Smooth muscle cell (in vitro differentiated cells): ENCODE results near the gene SOCS7. TPM values are rescaled to one million over a fixed set of nuclear protein-coding genes. Genes with fewer than 3 reads are reported as not detected.
A peak's percentile ranks its signal among the peaks of the same experiment; 100 is the strongest.

Source experiments
- DNase-seq: peaks from one replicate; lab custom pipeline; 2025; ENCODE audit not compliant: unreplicated experiment; lab: John Stamatoyannopoulos, UW
- H2AFZ ChIP-seq: fragments of 200-600 bp; sonication (generic); 2 replicates; pipeline ENCODE4 v1.6.0; 2016; ENCODE audit warnings: antibody characterized with exemption, low read depth, mild to moderate bottlenecking
- H3F3A ChIP-seq: fragments of 200-600 bp; sonication (generic); 2 replicates; pipeline ENCODE4 v1.6.0; 2017; ENCODE audit warnings: antibody characterized with exemption, low read depth
- H3K27ac ChIP-seq: fragments of 200-600 bp; sonication (generic); 2 replicates; pipeline ENCODE4 v1.5.1; 2016; ENCODE audit warnings: low read depth, mild to moderate bottlenecking
- H3K27me3 ChIP-seq: fragments of 200-600 bp; sonication (generic); 2 replicates; pipeline ENCODE4 v1.6.1; 2016; ENCODE audit warnings: low read depth, mild to moderate bottlenecking
- H3K36me3 ChIP-seq: fragments of 200-600 bp; sonication (generic); 2 replicates; pipeline ENCODE4 v1.5.1; 2016; ENCODE audit warnings: low read depth
- H3K4me1 ChIP-seq: fragments of 200-600 bp; sonication (generic); 2 replicates; pipeline ENCODE4 v1.5.1; 2016; ENCODE audit warnings: low read depth
- H3K4me2 ChIP-seq: fragments of 200-600 bp; sonication (generic); 2 replicates; pipeline ENCODE4 v1.6.0; 2016; ENCODE audit warnings: mild to moderate bottlenecking
- H3K4me3 ChIP-seq: fragments of 200-600 bp; sonication (generic); 2 replicates; pipeline ENCODE4 v1.5.1; 2016; ENCODE audit warnings: mild to moderate bottlenecking
- H3K79me2 ChIP-seq: fragments of 200-600 bp; sonication (generic); 2 replicates; pipeline ENCODE4 v1.6.0; 2016; ENCODE audit warnings: low read depth, mild to moderate bottlenecking
- H3K9ac ChIP-seq: fragments of 200-600 bp; sonication (generic); 2 replicates; pipeline ENCODE4 v1.6.0; 2016; ENCODE audit warnings: low read depth
- H3K9me3 ChIP-seq: fragments of 200-600 bp; sonication (generic); replicated peaks from 2 replicates; pipeline ENCODE4 v1.5.1; 2016; ENCODE audit warnings: low read depth
- H4K20me1 ChIP-seq: fragments of 200-600 bp; sonication (generic); 2 replicates; pipeline ENCODE4 v1.6.0; 2016; ENCODE audit warnings: low read depth
- WGBS: methylation state at CpG from one replicate; pipeline ENCODE4 v1.1.7; 2016; ENCODE audit warnings: low lambda C conversion rate; 5-methylcytosine and 5-hydroxymethylcytosine counted together
- polyA plus RNA-seq: library from polyadenylated mRNA; unstranded; fragments of >200 nt; fragmentation: Nextera tagmentation; extraction: Ambion mirVana; gene quantifications from 2 replicates; pipeline ENCODE4 v1.2.1, GENCODE V29; 2016
- total RNA-seq: library from RNA; depleted of rRNA; stranded (reverse); fragments of >200 nt; gene quantifications from 2 replicates; pipeline ENCODE4 v1.2.3, GENCODE V29; 2014
- TF ChIP-seq, protein P1 (sequence below): fragments of 200-600 bp; sonication (generic); IDR thresholded peaks from 2 replicates; pipeline ENCODE4 v1.5.1; 2017; ENCODE audit warnings: borderline replicate concordance, mild to moderate bottlenecking, antibody characterized with exemption; ENCODE audit not compliant: insufficient read depth, poor library complexity, severe bottlenecking

The SOCS7 gene
- total and polyA plus RNA-seq, 2 experiments from 2014 or later, result 0.89 to 6.2 TPM

DNA sequence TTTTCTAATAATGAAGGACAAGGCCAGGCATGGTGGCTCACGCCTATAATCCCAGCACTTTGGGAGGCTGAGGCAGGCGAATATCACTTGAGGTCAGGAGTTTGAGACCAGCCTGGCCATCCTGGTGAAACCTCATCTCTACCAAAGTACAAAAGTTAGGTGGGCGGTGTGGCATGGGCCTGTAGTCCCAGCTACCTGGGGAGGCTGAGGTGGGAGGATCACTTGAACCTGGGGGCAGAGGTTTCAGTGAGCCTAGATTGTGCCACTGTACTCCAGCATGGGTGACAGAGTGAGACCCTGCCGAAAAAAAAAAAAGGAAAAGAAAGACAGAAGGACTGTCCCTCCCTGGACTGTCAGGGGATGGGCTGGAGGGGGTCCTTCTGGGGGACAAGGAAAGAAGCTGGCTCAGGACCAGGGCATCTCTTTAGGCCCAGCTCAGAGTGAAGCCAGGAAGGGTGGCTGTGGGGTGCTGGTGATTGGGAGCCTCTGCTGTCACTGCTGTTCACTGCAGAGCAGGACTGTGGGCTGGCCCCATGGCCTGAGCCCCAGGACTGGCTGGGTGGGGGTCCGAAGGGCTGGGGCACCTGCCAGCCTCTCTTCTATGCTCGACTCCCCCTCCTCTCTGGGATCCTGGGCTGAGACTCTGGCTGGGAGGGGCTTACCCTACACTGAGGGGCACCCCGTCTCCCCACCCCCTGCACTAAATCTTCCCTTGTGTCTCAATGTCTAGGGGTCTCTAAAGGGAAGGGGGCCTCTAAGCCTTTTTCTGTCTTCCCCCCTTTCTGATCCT, 75.7 kb downstream of the SOCS7 start:
- H2AFZ ChIP-seq, result peak overlapping the region; percentile 93
- H3K27me3 ChIP-seq, result no peaks in the 10 kb centered on the region
- no peaks in the 10 kb centered on the region for H3K36me3 ChIP-seq

DNA sequence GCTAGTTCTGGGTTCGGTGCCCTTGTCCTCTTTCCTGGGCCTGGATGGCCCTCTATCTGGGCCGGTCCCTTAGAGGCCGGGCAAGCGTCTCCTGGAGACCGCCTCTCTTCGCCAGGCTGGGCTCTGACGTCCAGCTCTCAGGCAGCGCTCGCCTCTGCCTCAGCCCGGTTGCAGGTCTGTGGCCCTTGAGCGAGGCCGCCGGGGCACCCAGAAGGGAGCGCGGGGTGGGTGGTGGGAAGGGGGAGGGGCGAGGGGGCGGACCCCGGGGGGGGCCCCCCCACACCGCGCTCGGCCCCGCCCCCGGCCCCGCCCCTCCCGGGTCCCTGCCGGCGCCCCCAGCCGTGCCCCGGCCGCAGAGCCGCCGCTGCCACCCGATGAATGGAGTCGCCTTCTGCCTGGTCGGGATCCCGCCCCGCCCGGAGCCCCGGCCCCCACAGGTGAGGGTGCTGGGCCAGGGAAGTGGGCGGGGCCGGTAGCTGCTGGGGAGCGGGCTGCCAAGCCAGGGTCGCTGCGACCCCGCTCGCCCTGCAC, 76.5 kb downstream of the SOCS7 start, which contains the start of gene ARHGAP23:
TSS of gene ARHGAP23 (plus strand) at position 353 of the 531 bp plus-strand sequence. CDS start at position 375, 22 bp downstream.
- Histone ChIP-seq H3K9me3 (no peaks in the 10 kb centered on the region), H3K27me3 (no peaks in the 10 kb centered on the region), H3K4me2 (peak within 1 kb of the TSS; percentile 95), H2AFZ (peak within 1 kb of the TSS; percentile 93), H3K4me1 (peaks cover 26% of the 10 kb centered on the region), H3K36me3 (no peaks in the 10 kb centered on the region), H3K9ac (peak within 1 kb of the TSS; percentile 87), H3K79me2 (peaks cover 38% of the 10 kb centered on the region), H3K27ac (peak within 1 kb of the TSS; percentile 84), H3K4me3 (peak within 1 kb of the TSS; percentile 95), H3F3A (peaks cover 25% of the 10 kb centered on the region), H4K20me1 (peaks cover 41% of the 10 kb centered on the region)
- TF ChIP-seq, protein P1, sequence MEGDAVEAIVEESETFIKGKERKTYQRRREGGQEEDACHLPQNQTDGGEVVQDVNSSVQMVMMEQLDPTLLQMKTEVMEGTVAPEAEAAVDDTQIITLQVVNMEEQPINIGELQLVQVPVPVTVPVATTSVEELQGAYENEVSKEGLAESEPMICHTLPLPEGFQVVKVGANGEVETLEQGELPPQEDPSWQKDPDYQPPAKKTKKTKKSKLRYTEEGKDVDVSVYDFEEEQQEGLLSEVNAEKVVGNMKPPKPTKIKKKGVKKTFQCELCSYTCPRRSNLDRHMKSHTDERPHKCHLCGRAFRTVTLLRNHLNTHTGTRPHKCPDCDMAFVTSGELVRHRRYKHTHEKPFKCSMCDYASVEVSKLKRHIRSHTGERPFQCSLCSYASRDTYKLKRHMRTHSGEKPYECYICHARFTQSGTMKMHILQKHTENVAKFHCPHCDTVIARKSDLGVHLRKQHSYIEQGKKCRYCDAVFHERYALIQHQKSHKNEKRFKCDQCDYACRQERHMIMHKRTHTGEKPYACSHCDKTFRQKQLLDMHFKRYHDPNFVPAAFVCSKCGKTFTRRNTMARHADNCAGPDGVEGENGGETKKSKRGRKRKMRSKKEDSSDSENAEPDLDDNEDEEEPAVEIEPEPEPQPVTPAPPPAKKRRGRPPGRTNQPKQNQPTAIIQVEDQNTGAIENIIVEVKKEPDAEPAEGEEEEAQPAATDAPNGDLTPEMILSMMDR, result no peak
- 0% methylated on average over 9 of the region's 46 CpGs for WGBS
- DNase-seq, result peak; percentile 54

More for the DNA sequence above, 75.7 kb downstream of the SOCS7 start:
- 80% methylated on average over 7 of the region's 7 CpGs for WGBS
- Histone ChIP-seq H4K20me1 (peaks cover 33% of the 10 kb centered on the region), H3K9me3 (no peaks in the 10 kb centered on the region), H3K27ac (peak overlapping the region; percentile 84), H3K4me1 (peaks cover 26% of the 10 kb centered on the region), H3K4me2 (peak overlapping the region; percentile 95), H3K4me3 (peak overlapping the region; percentile 95), H3K9ac (peak overlapping the region; percentile 74), H3F3A (peaks cover 25% of the 10 kb centered on the region), H3K79me2 (peaks cover 30% of the 10 kb centered on the region)
- no peak for DNase-seq
- TF ChIP-seq, protein P1, result no peak

DNA sequence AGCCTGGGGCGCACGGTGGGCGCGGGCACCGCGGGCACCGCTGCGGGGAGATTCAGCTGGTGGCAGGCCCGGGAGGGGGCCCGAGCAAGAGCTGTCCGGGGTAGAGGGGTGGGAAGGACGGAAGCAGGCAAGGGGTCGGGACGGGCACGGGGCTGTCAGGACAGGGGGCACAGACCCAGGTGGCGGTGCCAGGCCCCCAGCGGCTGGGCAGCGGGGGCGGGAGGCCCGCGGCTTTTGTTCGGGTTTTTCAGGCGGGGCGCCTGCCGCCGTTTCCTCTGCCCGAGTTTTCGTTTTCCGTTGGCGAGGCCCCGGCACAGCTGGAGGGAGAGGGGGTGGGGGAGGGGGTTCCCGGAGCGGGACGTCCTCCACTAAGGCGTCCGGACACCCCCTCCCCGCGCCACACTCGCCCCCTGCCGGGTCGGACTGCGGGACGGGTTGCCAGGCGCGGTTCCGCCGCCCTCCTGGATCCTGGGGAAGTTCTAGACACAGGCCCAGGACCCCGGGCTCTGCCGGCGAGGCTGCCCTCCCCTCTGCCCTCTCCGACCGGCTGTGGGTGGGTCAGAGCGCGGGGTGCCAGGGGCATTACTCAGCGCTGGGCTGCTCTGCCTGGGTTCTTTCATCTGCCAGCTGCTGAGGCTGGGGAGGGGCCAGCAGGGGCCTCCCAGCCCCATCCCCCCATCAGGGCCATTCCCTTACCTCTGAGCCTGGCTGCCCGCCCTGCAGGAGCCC, 77.2 kb downstream of the SOCS7 start:
- no peaks in the 10 kb centered on the region for H3K27me3 ChIP-seq
- H3K27ac ChIP-seq, result peak overlapping the region; percentile 84
- peaks cover 25% of the 10 kb centered on the region for H3F3A ChIP-seq
- TF ChIP-seq, protein P1, result no peak
- peaks cover 44% of the 10 kb centered on the region for H3K79me2 ChIP-seq
- no peaks in the 10 kb centered on the region for H3K36me3 ChIP-seq
- 6% methylated on average over 34 of the region's 56 CpGs for WGBS
- H3K4me3 ChIP-seq, result peak overlapping the region; percentile 95
- H4K20me1 ChIP-seq, result peaks cover 48% of the 10 kb centered on the region
- H3K9ac ChIP-seq, result peak overlapping the region; percentile 87
- peak; percentile 81 for DNase-seq
- H3K4me2 ChIP-seq, result peak overlapping the region; percentile 95
- H3K4me1 ChIP-seq, result peaks cover 26% of the 10 kb centered on the region
- no peaks in the 10 kb centered on the region for H3K9me3 ChIP-seq
- H2AFZ ChIP-seq, result peak overlapping the region; percentile 67
